K562 (cell line): ENCODE measurements around the gene PLCB1. TPM values are rescaled to one million over a fixed set of nuclear protein-coding genes. Genes with fewer than 3 reads are reported as not detected.

ENCODE experiments used
- ATAC-seq: fragments of 200-7000 bp; cut with Tn5 transposase; 3 replicates; pipeline ENCODE4 v1.9.1; 2020; ENCODE audit warnings: moderate library complexity
- BruUV-seq: library from RNA; stranded (reverse); fragments of 400-500 nt; replicated peaks from 2 replicates; lab custom pipeline; 2021; lab: Mats Ljungman, UMichigan
- CTCF ChIA-PET: fragments of 300-600 bp; formaldehyde crosslinking; extraction: SDS; loops from one replicate; lab custom pipeline; 2021; ENCODE audit warnings: low intra/inter-chr PET ratio; lab: Yijun Ruan, JAX
- POLR2A ChIA-PET: fragments of 300-600, 350-650 bp; sonication (Branson Sonifier 250); formaldehyde crosslinking; extraction: SDS; loops from one replicate; lab custom pipeline; 2021; ENCODE audit warnings: antibody characterized with exemption, inconsistent platforms; lab: Yijun Ruan, JAX
- DNase-seq, 4 experiments: peaks; one replicate each; pipeline versions ENCODE4 v3.0.0 to v3.0.0-alpha.2; 2011 to 2018; ENCODE audit warnings: low spot score in 3 of 4, mixed read lengths in 3 of 4; ENCODE audit errors: extremely low read depth in 1 of 4
- FAIRE-seq: peaks from 2 replicates; lab custom pipeline; 2011; peaks lifted over from hg19 to GRCh38; lab: Jason Lieb, UNC
- H2AFZ ChIP-seq: 2 replicates; pipeline ENCODE4 v1.6.0; 2011; ENCODE audit warnings: low read depth, low read length, control low read depth, inconsistent platforms
- H3K27ac ChIP-seq: fragments of 200-600 bp; 3 replicates; pipeline ENCODE4 v1.8.0; 2011; ENCODE audit warnings: low read depth, mild to moderate bottlenecking, control low read depth, inconsistent platforms, low read length, moderate library complexity, mixed read lengths; ENCODE audit errors: extremely low read depth
- H3K27me3 ChIP-seq, 2 experiments: fragments of 300-600 bp in 1 of 2; 2 replicates in 1 of 2; 3 replicates in 1 of 2; pipeline versions ENCODE4 v1.6.0 to v1.8.0; 2011; ENCODE audit warnings: inconsistent platforms in 2 of 2, low read length in 2 of 2, mild to moderate bottlenecking in 1 of 2, mixed read lengths in 1 of 2, moderate library complexity in 1 of 2; ENCODE audit not compliant: control insufficient read depth in 2 of 2, insufficient read depth in 2 of 2
- H3K36me3 ChIP-seq: fragments of 300-600 bp; 3 replicates; pipeline ENCODE4 v1.8.0; 2011; ENCODE audit warnings: mild to moderate bottlenecking, low read length, inconsistent platforms; ENCODE audit not compliant: control insufficient read depth, insufficient read depth
- H3K4me1 ChIP-seq, 2 experiments: fragments of 200-600 bp in 1 of 2; replicated peaks in 1 of 2; 2 replicates in 1 of 2; 3 replicates in 1 of 2; pipeline versions ENCODE4 v1.5.1 to v1.8.0; 2011; ENCODE audit warnings: inconsistent platforms in 2 of 2, low read length in 2 of 2, mild to moderate bottlenecking in 1 of 2, mixed read lengths in 1 of 2, moderate library complexity in 1 of 2; ENCODE audit not compliant: control insufficient read depth in 2 of 2, insufficient read depth in 2 of 2
- H3K4me2 ChIP-seq: 2 replicates; pipeline ENCODE4 v1.6.1; 2011; ENCODE audit warnings: low read length, control low read depth, inconsistent platforms, mixed read lengths; ENCODE audit not compliant: insufficient read depth
- H3K4me3 ChIP-seq: fragments of 200-600 bp; sonication (generic), shearing (Covaris generic); 2 replicates; pipeline ENCODE4 v1.5.1; 2016; ENCODE audit warnings: control low read depth, inconsistent platforms
- H3K79me2 ChIP-seq: fragments of 200-600 bp; 3 replicates; pipeline ENCODE4 v1.8.0; 2011; ENCODE audit warnings: low read length, inconsistent platforms; ENCODE audit not compliant: control insufficient read depth, insufficient read depth
- H3K9ac ChIP-seq, 2 experiments: 2 replicates each; pipeline versions ENCODE4 v1.6.0 to v1.6.1; 2011; ENCODE audit warnings: low read depth in 2 of 2, low read length in 2 of 2, control low read depth in 1 of 2, inconsistent platforms in 1 of 2, mild to moderate bottlenecking in 1 of 2, mixed read lengths in 1 of 2; ENCODE audit not compliant: insufficient read depth in 1 of 2
- H3K9me1 ChIP-seq: one replicate; pipeline ENCODE4 v1.6.0; 2011; ENCODE audit warnings: inconsistent platforms, mild to moderate bottlenecking, low read length, moderate library complexity; ENCODE audit not compliant: control insufficient read depth, insufficient read depth
- H3K9me3 ChIP-seq: replicated peaks from 2 replicates; pipeline ENCODE4 v1.5.1; 2011; ENCODE audit warnings: low read depth, low read length, inconsistent platforms; ENCODE audit not compliant: control insufficient read depth, insufficient read depth
- H4K20me1 ChIP-seq: replicated peaks from 2 replicates; pipeline ENCODE4 v1.6.1; 2011; ENCODE audit warnings: low read length, inconsistent platforms, mixed read lengths; ENCODE audit not compliant: control insufficient read depth, insufficient read depth
- ATF7 ChIP-seq: fragments of 450-650 bp; IDR thresholded peaks from 2 replicates; pipeline ENCODE4 v1.7.1; 2014; ENCODE audit warnings: mild to moderate bottlenecking, moderate library complexity
- BRD9 ChIP-seq: fragments of 450-650 bp; IDR thresholded peaks from 2 replicates; pipeline ENCODE4 v1.6.1; 2018; ENCODE audit warnings: low read depth; ENCODE audit not compliant: partially characterized antibody
- CHD2 ChIP-seq: IDR thresholded peaks from 2 replicates; pipeline ENCODE4 v1.6.1; 2011; ENCODE audit warnings: low read depth, low read length
- CREB1 ChIP-seq, 2 experiments: sonication (generic) in 1 of 2; formaldehyde crosslinking in 1 of 2; IDR thresholded peaks; 2 replicates each; pipeline versions ENCODE4 v1.6.1 to v1.8.0; 2012 to 2022; ENCODE audit warnings: inconsistent platforms in 1 of 2, mild to moderate bottlenecking in 1 of 2, missing genetic modification reagents in 1 of 2, moderate library complexity in 1 of 2
- ERF ChIP-seq: fragments of 450-650 bp; formaldehyde crosslinking; IDR thresholded peaks from 2 replicates; pipeline ENCODE4 v1.4.0; 2020; ENCODE audit warnings: mild to moderate bottlenecking, mixed read lengths
- FUS ChIP-seq: fragments of 200-400 bp; formaldehyde crosslinking; optimal IDR thresholded peaks from 2 replicates; pipeline ENCODE3; 2017; ENCODE audit warnings: low read depth, low read length
- GTF2A2 ChIP-seq: IDR thresholded peaks from 2 replicates; pipeline ENCODE4 v1.6.1; 2016; ENCODE audit warnings: mild to moderate bottlenecking, missing genetic modification characterization, missing compliant biosample characterization
- JUND ChIP-seq, 2 experiments: IDR thresholded peaks; 2 replicates in 1 of 2; 3 replicates in 1 of 2; pipeline ENCODE4 v1.6.1; 2011; ENCODE audit warnings: borderline replicate concordance in 2 of 2, low read depth in 2 of 2, low read length in 2 of 2, improper control_type of control experiment in 1 of 2, missing biosample characterization in 1 of 2, missing genetic modification characterization in 1 of 2, missing genetic modification reagents in 1 of 2
- MIER1 ChIP-seq: fragments of 450-650 bp; IDR thresholded peaks from 2 replicates; pipeline ENCODE4 v1.6.1; 2016; ENCODE audit warnings: antibody characterized with exemption, mild to moderate bottlenecking, low read depth
- NR4A1 ChIP-seq, 2 experiments: fragments of 250-450 bp in 1 of 2; fragments of 450-650 bp in 1 of 2; sonication (Bioruptor Pico) in 1 of 2; IDR thresholded peaks; 2 replicates each; pipeline versions ENCODE4 v1.4.0 to v1.6.1; 2016 to 2020; ENCODE audit warnings: mild to moderate bottlenecking in 2 of 2, missing compliant biosample characterization in 1 of 2, missing genetic modification characterization in 1 of 2, moderate library complexity in 1 of 2
- NUFIP1 ChIP-seq: fragments of 450-650 bp; IDR thresholded peaks from 2 replicates; pipeline ENCODE4 v1.6.1; 2018; ENCODE audit not compliant: partially characterized antibody
- OTX1 ChIP-seq: fragments of 450-650 bp; formaldehyde crosslinking; IDR thresholded peaks from 2 replicates; pipeline ENCODE4 v1.4.0; 2022; ENCODE audit warnings: mild to moderate bottlenecking
- PHTF2 ChIP-seq: fragments of 250-450 bp; sonication (Bioruptor Pico); IDR thresholded peaks from 2 replicates; pipeline ENCODE4 v1.5.0; 2021; ENCODE audit warnings: mild to moderate bottlenecking
- TCF7L2 ChIP-seq: fragments of 150-350 bp; IDR thresholded peaks from 2 replicates; pipeline ENCODE4 v1.6.1; 2016; ENCODE audit warnings: low read depth, mild to moderate bottlenecking, low read length, moderate library complexity
- ZBTB17 ChIP-seq: fragments of 450-650 bp; formaldehyde crosslinking; IDR thresholded peaks from 2 replicates; pipeline ENCODE4 v1.4.0; 2020; ENCODE audit warnings: mild to moderate bottlenecking
- ZC3H4 ChIP-seq: sonication (generic); formaldehyde crosslinking; IDR thresholded peaks from 2 replicates; pipeline ENCODE4 v1.9.0; 2021; ENCODE audit warnings: missing genetic modification reagents, borderline replicate concordance
- ZNF277 ChIP-seq: fragments of 250-450 bp; sonication (Bioruptor Pico); IDR thresholded peaks from 2 replicates; pipeline ENCODE4 v1.8.0; 2022; ENCODE audit warnings: inconsistent platforms, mild to moderate bottlenecking, moderate library complexity, borderline replicate concordance
- ZNF282 ChIP-seq: sonication (generic); formaldehyde crosslinking; IDR thresholded peaks from 2 replicates; pipeline ENCODE4 v1.8.1; 2023; ENCODE audit warnings: missing genetic modification reagents
- WGBS: fragments of 100-300 bp; shearing (Covaris generic); methylation state at CpG from one replicate; pipeline ENCODE4 v1.1.6; 2016; ENCODE audit warnings: low coverage, mixed read lengths; ENCODE audit not compliant: insufficient coverage; ENCODE audit errors: missing lambda C conversion rate; 5-methylcytosine and 5-hydroxymethylcytosine counted together
- in situ Hi-C: fragments of 300-500 bp; cut with MboI; formaldehyde crosslinking; loops from 4 replicates; pipeline ENCODE4 v1.15.0; 2018; ENCODE audit warnings: inconsistent platforms, mixed read lengths
- intact Hi-C: fragments of 100-400 bp; cut with micrococcal nuclease; formaldehyde crosslinking; loops from 2 replicates; pipeline ENCODE4 v1.14.2; 2022
- polyA plus RNA-seq, 8 experiments: library from polyadenylated mRNA; depleted of rRNA in 4 of 8; stranded (reverse) in 5 of 8; unstranded in 3 of 8; fragments of >200 nt; fragmentation: Nextera tagmentation in 2 of 8; fragmentation: Illumina TruSeq in 1 of 8; extraction: Ambion mirVana in 2 of 8; extraction: Trizol in 1 of 8; gene quantifications; 2 replicates each; pipeline versions ENCODE4 v1.2.1 to v1.2.3, GENCODE V29; 2011 to 2014; ENCODE audit warnings: inconsistent platforms in 1 of 8, missing spikeins in 1 of 8
- total RNA-seq, 7 experiments: library from RNA; depleted of rRNA in 6 of 7; stranded (reverse); fragments of >200 nt in 6 of 7; fragmentation: Illumina TruSeq in 2 of 7; extraction: Trizol in 2 of 7; gene quantifications; 2 replicates each; pipeline versions ENCODE4 v1.2.1 to v1.2.3, GENCODE V29; 2011 to 2021; ENCODE audit warnings: low replicate concordance in 1 of 7

The PLCB1 gene
- total and polyA plus RNA-seq, 9 of the 15 experiments (the other 6 are each of a cell fraction or from before 2014, with no cell fraction given): 0.34 to 3.1 (median 1.3) TPM

DNA sequence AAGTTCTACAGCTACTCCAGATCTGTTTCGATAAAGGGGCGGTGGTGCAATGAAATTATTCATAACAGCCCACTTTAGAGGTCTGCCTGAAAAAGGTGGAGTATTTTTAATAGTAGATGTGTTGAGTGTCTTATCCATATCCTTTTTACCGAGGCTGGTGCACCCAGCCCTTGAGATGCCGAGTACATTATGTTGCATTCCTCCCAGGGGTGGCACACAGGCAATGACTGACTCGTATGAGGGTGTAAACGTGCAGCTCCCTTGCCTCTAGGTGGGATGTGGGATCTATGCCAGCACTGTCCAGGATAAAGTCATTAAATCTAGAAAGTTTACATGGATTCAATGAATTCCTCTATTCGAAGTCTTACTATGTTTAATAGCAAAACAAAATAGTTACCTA, 355.6 kb downstream of the PLCB1 start (continued):
- TF ChIP-seq ZBTB17 (CRISPR knock-in tag): no peak
- no peak for TF ChIP-seq ZNF282
- TF ChIP-seq CHD2: no peak

GRCh38 chr20:8489094-8489883, 357.2 kb downstream of the PLCB1 start:
- Histone ChIP-seq H3K9ac (no peak overlapping the region), H3K36me3 (no peaks in the 10 kb centered on the region), H3K9me3 (no peaks in the 10 kb centered on the region), H3K4me2 (no peak overlapping the region), H3K4me1 (no peaks in the 10 kb centered on the region), H2AFZ (no peak overlapping the region), H3K27me3 (no peaks in the 10 kb centered on the region), H4K20me1 (no peaks in the 10 kb centered on the region), H3K9me1 (no peaks in the 10 kb centered on the region), H3K27ac (no peak overlapping the region), H3K79me2 (no peaks in the 10 kb centered on the region), H3K4me3 (no peak overlapping the region)
- BruUV-seq: no TSS peak
- no peak for DNase-seq
- WGBS: 0% methylated on average over 6 of the region's 6 CpGs
- in situ Hi-C loops (no loop called here), intact Hi-C loops (no loop called here)
- CTCF ChIA-PET: no interaction called here
- TF ChIP-seq NUFIP1: no peak
- no peak for TF ChIP-seq MIER1
- no peak for TF ChIP-seq GTF2A2 (tag)
- no peak for TF ChIP-seq ERF (CRISPR knock-in tag)
- TF ChIP-seq ZNF277 (CRISPR knock-in tag): no peak
- TF ChIP-seq ATF7: no peak
- no peak for TF ChIP-seq ZC3H4 (CRISPR knock-in tag)
- TF ChIP-seq TCF7L2: no peak
- no peak for TF ChIP-seq BRD9
- TF ChIP-seq NR4A1 (CRISPR knock-in tag; IDR thresholded peaks at IDR 0.05): no peak
- no peak for TF ChIP-seq NR4A1 (tag; IDR thresholded peaks at IDR 0.05)
- no peak for TF ChIP-seq PHTF2 (CRISPR knock-in tag)
- TF ChIP-seq CREB1 (IDR thresholded peaks at IDR 0.05): no peak
- no peak for TF ChIP-seq CREB1 (CRISPR knock-in tag; IDR thresholded peaks at IDR 0.05)
- no peak for TF ChIP-seq OTX1 (CRISPR knock-in tag)
- TF ChIP-seq FUS: no peak
- TF ChIP-seq JUND (IDR thresholded peaks at IDR 0.05; ENCODE audit: borderline replicate concordance, low read depth, low read length): no peak
- no peak for TF ChIP-seq JUND (tag; IDR thresholded peaks at IDR 0.05; ENCODE audit: borderline replicate concordance, low read depth, low read length)
- POLR2A ChIA-PET: no interaction called here
- ATAC-seq: no peak
- no peak for FAIRE-seq
